Erythroblast (primary cell): Measurements from ENCODE around the gene CD84.

Source experiments
- GATA1 ChIP-seq: IDR thresholded peaks from 2 replicates; pipeline ENCODE4 v1.6.1; 2011; ENCODE audit warnings: low read depth, mild to moderate bottlenecking, control low read depth, low read length, moderate library complexity
- POLR2A ChIP-seq: IDR thresholded peaks from 2 replicates; pipeline ENCODE4 v1.6.1; 2011; ENCODE audit warnings: mild to moderate bottlenecking, low read length

GRCh38 chr1:160496334-160496733, 83.0 kb downstream of the CD84 start:
- TF ChIP-seq POLR2A, result no peak
- TF ChIP-seq GATA1, result no peak
